Fibroblast of lung (primary cell): ENCODE data around the gene SLC5A10. TPM values are rescaled to one million over a fixed set of nuclear protein-coding genes. Genes with fewer than 3 reads are reported as not detected.
"Not testable (repeated sequence)": the region's sequence is repeated elsewhere in the genome, so short reads cannot be mapped to it uniquely, and the experiment has no call there.

ENCODE experiments used
- DNase-seq, 2 donors: peaks; one replicate each; pipeline versions ENCODE4 v3.0.0 to v3.0.0-alpha.2; 2010; ENCODE audit warnings: low read depth in 2 of 2
- H2AFZ ChIP-seq: 2 replicates; pipeline ENCODE4 v1.5.1; 2012; ENCODE audit warnings: low read length, control low read depth, inconsistent platforms
- H3K27ac ChIP-seq: 2 replicates; pipeline ENCODE4 v1.5.1; 2011; ENCODE audit warnings: low read length, control low read depth; ENCODE audit not compliant: insufficient read depth
- H3K27me3 ChIP-seq: 2 replicates; pipeline ENCODE4 v1.5.1; 2011; ENCODE audit warnings: mild to moderate bottlenecking, low read length; ENCODE audit not compliant: control insufficient read depth, insufficient read depth
- H3K36me3 ChIP-seq: 2 replicates; pipeline ENCODE4 v1.5.1; 2011; ENCODE audit warnings: low read length; ENCODE audit not compliant: control insufficient read depth, insufficient read depth
- H3K4me1 ChIP-seq: 2 replicates; pipeline ENCODE4 v1.5.1; 2011; ENCODE audit warnings: low read length; ENCODE audit not compliant: control insufficient read depth, insufficient read depth; ENCODE audit errors: extremely low read depth
- H3K4me2 ChIP-seq: 2 replicates; pipeline ENCODE4 v1.5.1; 2011; ENCODE audit warnings: low read length, control low read depth; ENCODE audit not compliant: insufficient read depth; ENCODE audit errors: extremely low read depth
- H3K4me3 ChIP-seq, 4 experiments: fragments of 200-600 bp in 1 of 4; sonication (generic) in 1 of 4; replicated peaks in 1 of 4; 2 replicates each; pipeline ENCODE4 v1.5.1; 2011 to 2016; ENCODE audit warnings: low read length in 4 of 4, low read depth in 3 of 4, mild to moderate bottlenecking in 3 of 4, control low read depth in 2 of 4, inconsistent platforms in 1 of 4, mixed read lengths in 1 of 4; ENCODE audit not compliant: insufficient read depth in 1 of 4; ENCODE audit errors: control extremely low read depth in 1 of 4
- H3K79me2 ChIP-seq: 2 replicates; pipeline ENCODE4 v1.5.1; 2012; ENCODE audit warnings: mild to moderate bottlenecking, low read length, inconsistent platforms; ENCODE audit not compliant: control insufficient read depth, insufficient read depth
- H3K9ac ChIP-seq: 2 replicates; pipeline ENCODE4 v1.5.1; 2011; ENCODE audit warnings: mild to moderate bottlenecking, low read length, control low read depth; ENCODE audit not compliant: insufficient read depth
- H3K9me3 ChIP-seq: 2 replicates; pipeline ENCODE4 v1.5.1; 2012; ENCODE audit warnings: low read depth, low read length; ENCODE audit not compliant: control insufficient read depth, insufficient read depth
- H4K20me1 ChIP-seq: 2 replicates; pipeline ENCODE4 v1.5.1; 2011; ENCODE audit warnings: low read length; ENCODE audit not compliant: control insufficient read depth, insufficient read depth; ENCODE audit errors: extremely low read depth
- EZH2 ChIP-seq: IDR thresholded peaks from 2 replicates; pipeline ENCODE4 v1.5.1; 2012; ENCODE audit warnings: low read length, control low read depth, mild to moderate bottlenecking; ENCODE audit errors: missing control alignments
- polyA plus RNA-seq, 2 donors: library from polyadenylated mRNA; depleted of rRNA in 1 of 2; stranded (reverse) in 1 of 2; unstranded in 1 of 2; fragments of >200 nt; gene quantifications; 2 replicates each; pipeline ENCODE4 v1.2.1, GENCODE V29; 2011 to 2012; ENCODE audit warnings: missing spikeins in 1 of 2
- total RNA-seq: library from RNA; depleted of rRNA; stranded (reverse); fragments of >200 nt; gene quantifications from 2 replicates; pipeline ENCODE4 v1.2.1, GENCODE V29; 2014
- TF ChIP-seq, protein P1 (sequence below), 2 donors: IDR thresholded peaks in 1 of 2; conservative IDR thresholded peaks in 1 of 2; 1 replicate in 1 of 2; 2 replicates in 1 of 2; pipeline ENCODE4 v1.5.1; 2011 to 2012; ENCODE audit warnings: low read length in 2 of 2, control low read depth in 1 of 2, inconsistent platforms in 1 of 2, low read depth in 1 of 2, mild to moderate bottlenecking in 1 of 2

The SLC5A10 gene
- total and polyA plus RNA-seq, 2 donors (not counting 1 experiment from before 2014, with no cell fraction given) = not detected

DNA sequence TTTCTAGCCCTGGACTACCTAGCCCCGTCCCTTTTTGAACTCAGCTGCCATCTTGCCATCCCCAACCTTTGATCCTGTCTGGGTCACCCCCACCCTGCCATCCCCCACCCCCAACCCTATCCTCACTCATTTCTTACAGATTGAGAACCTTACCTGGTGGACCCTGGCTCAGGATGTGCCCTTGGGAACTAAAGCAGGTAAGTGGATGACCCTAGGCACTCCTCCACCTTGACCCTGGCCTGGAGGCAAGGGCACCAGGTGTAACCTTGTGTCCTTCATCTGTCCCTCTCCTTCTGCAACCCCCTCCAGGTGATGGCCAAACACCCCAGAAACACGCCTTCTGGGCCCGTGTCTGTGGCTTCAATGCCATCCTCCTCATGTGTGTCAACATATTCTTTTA is 68.1 kb downstream of the SLC5A10 start:
- Histone ChIP-seq H3K9ac (no peak overlapping the region), H3K4me2 (no peak overlapping the region), H3K4me1 (no peaks in the 10 kb centered on the region), H2AFZ (no peak overlapping the region), H3K36me3 (no peaks in the 10 kb centered on the region), H4K20me1 (no peaks in the 10 kb centered on the region), H3K4me3 (no peak overlapping the region), H3K79me2 (no peaks in the 10 kb centered on the region), H3K27ac (no peak overlapping the region), H3K9me3 (no peaks in the 10 kb centered on the region), H3K27me3 (no peaks in the 10 kb centered on the region)
- DNase-seq = no peak
- no peak for TF ChIP-seq EZH2
- TF ChIP-seq, protein P1, sequence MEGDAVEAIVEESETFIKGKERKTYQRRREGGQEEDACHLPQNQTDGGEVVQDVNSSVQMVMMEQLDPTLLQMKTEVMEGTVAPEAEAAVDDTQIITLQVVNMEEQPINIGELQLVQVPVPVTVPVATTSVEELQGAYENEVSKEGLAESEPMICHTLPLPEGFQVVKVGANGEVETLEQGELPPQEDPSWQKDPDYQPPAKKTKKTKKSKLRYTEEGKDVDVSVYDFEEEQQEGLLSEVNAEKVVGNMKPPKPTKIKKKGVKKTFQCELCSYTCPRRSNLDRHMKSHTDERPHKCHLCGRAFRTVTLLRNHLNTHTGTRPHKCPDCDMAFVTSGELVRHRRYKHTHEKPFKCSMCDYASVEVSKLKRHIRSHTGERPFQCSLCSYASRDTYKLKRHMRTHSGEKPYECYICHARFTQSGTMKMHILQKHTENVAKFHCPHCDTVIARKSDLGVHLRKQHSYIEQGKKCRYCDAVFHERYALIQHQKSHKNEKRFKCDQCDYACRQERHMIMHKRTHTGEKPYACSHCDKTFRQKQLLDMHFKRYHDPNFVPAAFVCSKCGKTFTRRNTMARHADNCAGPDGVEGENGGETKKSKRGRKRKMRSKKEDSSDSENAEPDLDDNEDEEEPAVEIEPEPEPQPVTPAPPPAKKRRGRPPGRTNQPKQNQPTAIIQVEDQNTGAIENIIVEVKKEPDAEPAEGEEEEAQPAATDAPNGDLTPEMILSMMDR (conservative IDR thresholded peaks at IDR 0.05 in 1 of 2, IDR thresholded peaks at IDR 0.05 in 1 of 2; ENCODE audit: low read depth in 1 of 2, low read length in 2 of 2) = no peak

DNA sequence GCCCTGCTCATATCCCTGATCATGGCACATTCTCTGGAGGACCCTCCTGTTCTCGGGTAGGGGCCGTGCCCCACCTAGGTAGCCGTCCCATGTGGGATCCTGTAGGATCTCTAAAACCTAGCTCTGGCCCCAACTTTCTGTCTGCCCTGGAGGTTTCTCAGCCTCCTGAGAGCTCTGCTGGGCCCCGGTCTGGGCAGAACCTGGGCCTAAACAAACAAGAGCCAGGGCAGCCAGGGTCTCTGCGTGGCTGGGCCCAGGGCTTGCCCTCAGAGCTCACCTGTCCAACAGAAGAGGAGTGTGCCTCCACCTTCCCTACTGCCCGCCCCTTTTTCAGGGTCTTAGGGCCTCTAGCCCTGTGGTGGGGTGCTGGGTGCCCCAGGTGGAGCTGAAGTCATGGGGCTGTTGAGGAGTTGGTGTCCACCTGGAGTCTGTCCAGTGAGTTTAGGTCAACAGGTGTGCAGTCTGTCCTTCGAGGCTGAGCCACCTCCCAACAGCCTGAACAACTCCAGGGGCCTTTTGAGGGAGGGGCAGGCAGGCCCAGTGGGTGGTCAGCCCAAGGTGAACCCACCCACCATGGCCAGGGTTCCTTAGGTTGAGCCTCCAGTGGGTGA is 69.2 kb downstream of the SLC5A10 start:
- DNase-seq, H3K4me3 ChIP-seq, H3K9me3 ChIP-seq, H4K20me1 ChIP-seq, H3K27ac ChIP-seq, H2AFZ ChIP-seq, H3K36me3 ChIP-seq, H3K27me3 ChIP-seq, H3K4me2 ChIP-seq, H3K79me2 ChIP-seq, H3K4me1 ChIP-seq, H3K9ac ChIP-seq: not testable (repeated sequence)

DNA sequence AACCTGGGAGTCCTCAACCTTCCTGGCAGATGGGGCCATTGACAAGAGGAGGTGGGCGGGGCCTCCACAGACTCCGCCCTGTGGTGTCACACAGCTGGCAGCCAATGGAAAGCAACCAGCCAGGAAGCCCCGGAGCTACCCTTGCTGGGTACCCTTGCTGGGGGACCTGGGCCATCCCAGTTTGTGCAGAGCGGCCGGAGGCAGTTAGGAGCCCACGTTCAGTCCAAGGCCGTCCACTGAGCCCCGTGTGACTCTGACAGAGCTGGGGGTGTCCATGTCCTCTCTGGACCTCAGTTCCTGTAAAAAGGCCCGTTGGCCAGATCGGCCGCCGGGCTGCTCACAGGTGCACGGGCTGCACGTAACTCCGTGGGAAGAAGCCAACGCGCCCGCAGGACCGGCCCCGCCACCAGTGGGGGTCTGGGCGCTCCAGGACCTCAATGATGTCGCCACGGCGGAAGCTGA is 69.7 kb downstream of the SLC5A10 start:
- Histone ChIP-seq H3K9ac (no peak overlapping the region), H3K4me3 (no peak overlapping the region), H3K79me2 (no peaks in the 10 kb centered on the region), H3K9me3 (no peaks in the 10 kb centered on the region), H3K4me2 (no peak overlapping the region), H2AFZ (no peak overlapping the region), H3K4me1 (no peaks in the 10 kb centered on the region), H3K27ac (no peak overlapping the region), H4K20me1 (no peaks in the 10 kb centered on the region), H3K36me3 (no peaks in the 10 kb centered on the region), H3K27me3 (no peaks in the 10 kb centered on the region)
- no peak for DNase-seq
- no peak for TF ChIP-seq EZH2
- TF ChIP-seq, protein P1 (conservative IDR thresholded peaks at IDR 0.05 in 1 of 2, IDR thresholded peaks at IDR 0.05 in 1 of 2; ENCODE audit: low read depth in 1 of 2, low read length in 2 of 2) = no peak
